HEK293 (cell line): ENCODE data around the gene LHX2.
A peak's percentile ranks its signal among the peaks of the same experiment; 100 is the strongest.

Source experiments
- CTCF ChIA-PET: fragments of 350-600 bp; formaldehyde crosslinking; extraction: SDS; loops from one replicate; lab custom pipeline; 2021; ENCODE audit warnings: antibody characterized with exemption; lab: Yijun Ruan, JAX
- POLR2A ChIA-PET: fragments of 300-600 bp; formaldehyde crosslinking; extraction: SDS; loops from one replicate; lab custom pipeline; 2020; ENCODE audit warnings: antibody characterized with exemption, inconsistent platforms; lab: Yijun Ruan, JAX
- H3K27ac ChIP-seq: fragments of 200-500 bp; sonication (Bioruptor generic); 2 replicates; pipeline ENCODE4 v1.5.1; 2014; ENCODE audit warnings: low read depth, low read length, control low read depth, inconsistent platforms; ENCODE audit errors: extremely low read depth
- H3K36me3 ChIP-seq, 2 experiments: fragments of 200-500 bp in 1 of 2; sonication (Bioruptor generic) in 1 of 2; 1 replicate in 1 of 2; 2 replicates in 1 of 2; pipeline ENCODE4 v1.5.1; 2014 to 2017; ENCODE audit warnings: inconsistent platforms in 2 of 2, low read length in 2 of 2; ENCODE audit not compliant: control insufficient read depth in 2 of 2, insufficient read depth in 1 of 2
- H3K4me1 ChIP-seq: fragments of 200-500 bp; sonication (Bioruptor generic); 2 replicates; pipeline ENCODE4 v1.5.1; 2014; ENCODE audit warnings: mild to moderate bottlenecking, low read length, inconsistent platforms; ENCODE audit not compliant: control insufficient read depth, insufficient read depth
- H3K4me3 ChIP-seq: 2 replicates; pipeline ENCODE4 v1.5.1; 2011; ENCODE audit warnings: low read depth, mild to moderate bottlenecking, control low read depth, low read length, moderate library complexity
- H3K9me3 ChIP-seq: fragments of 200-500 bp; sonication (Bioruptor generic); 2 replicates; pipeline ENCODE4 v1.5.1; 2014; ENCODE audit warnings: low read depth, low read length, inconsistent platforms; ENCODE audit not compliant: control insufficient read depth, insufficient read depth
- ELK4 ChIP-seq: IDR thresholded peaks from 2 replicates; pipeline ENCODE4 v1.6.1; 2011; ENCODE audit warnings: mild to moderate bottlenecking, low read depth, low read length, borderline replicate concordance
- KLF16 ChIP-seq: fragments of 450-650 bp; formaldehyde crosslinking; IDR thresholded peaks from 2 replicates; pipeline ENCODE4 v1.5.1; 2017; ENCODE audit warnings: missing biosample characterization, missing genetic modification characterization
- KLF8 ChIP-seq: fragments of 450-650 bp; formaldehyde crosslinking; IDR thresholded peaks from 2 replicates; pipeline ENCODE4 v1.5.1; 2016; ENCODE audit warnings: missing biosample characterization, missing genetic modification characterization
- MEIS1 ChIP-seq: sonication (generic); formaldehyde crosslinking; IDR thresholded peaks from 2 replicates; pipeline ENCODE4 v1.8.1; 2022; ENCODE audit warnings: missing genetic modification reagents, mild to moderate bottlenecking, borderline replicate concordance
- RBAK ChIP-seq: fragments of 450-650 bp; formaldehyde crosslinking; IDR thresholded peaks from 2 replicates; pipeline ENCODE4 v1.5.1; 2016; ENCODE audit warnings: missing biosample characterization, missing genetic modification characterization
- ZFP69B ChIP-seq: fragments of 450-650 bp; formaldehyde crosslinking; IDR thresholded peaks from 2 replicates; pipeline ENCODE4 v1.5.1; 2016; ENCODE audit warnings: missing biosample characterization, missing genetic modification characterization
- ZNF10 ChIP-seq: fragments of 450-650 bp; formaldehyde crosslinking; IDR thresholded peaks from 2 replicates; pipeline ENCODE4 v1.5.1; 2017; ENCODE audit warnings: missing biosample characterization, missing genetic modification characterization
- ZNF114 ChIP-seq: fragments of 450-650 bp; formaldehyde crosslinking; IDR thresholded peaks from 2 replicates; pipeline ENCODE4 v1.5.0; 2017; ENCODE audit warnings: missing biosample characterization, missing genetic modification characterization
- ZNF133 ChIP-seq: fragments of 450-650 bp; formaldehyde crosslinking; IDR thresholded peaks from 2 replicates; pipeline ENCODE4 v1.5.1; 2016; ENCODE audit warnings: missing biosample characterization, missing genetic modification characterization
- ZNF155 ChIP-seq: fragments of 450-650 bp; formaldehyde crosslinking; IDR thresholded peaks from 2 replicates; pipeline ENCODE4 v1.5.1; 2016; ENCODE audit warnings: missing biosample characterization, missing genetic modification characterization
- ZNF169 ChIP-seq: fragments of 450-650 bp; formaldehyde crosslinking; IDR thresholded peaks from 2 replicates; pipeline ENCODE4 v1.5.1; 2016; ENCODE audit warnings: missing biosample characterization, missing genetic modification characterization
- ZNF184 ChIP-seq: fragments of 450-650 bp; IDR thresholded peaks from 2 replicates; pipeline ENCODE4 v1.5.1; 2018; ENCODE audit warnings: missing biosample characterization, mild to moderate bottlenecking, missing genetic modification characterization
- ZNF221 ChIP-seq: fragments of 450-650 bp; formaldehyde crosslinking; IDR thresholded peaks from 2 replicates; pipeline ENCODE4 v1.5.1; 2017; ENCODE audit warnings: missing biosample characterization, missing genetic modification characterization, borderline replicate concordance
- ZNF223 ChIP-seq: fragments of 450-650 bp; formaldehyde crosslinking; IDR thresholded peaks from 2 replicates; pipeline ENCODE4 v1.5.1; 2016; ENCODE audit warnings: missing biosample characterization, missing genetic modification characterization
- ZNF24 ChIP-seq: fragments of 450-650 bp; formaldehyde crosslinking; IDR thresholded peaks from 2 replicates; pipeline ENCODE4 v1.5.1; 2016; ENCODE audit warnings: missing biosample characterization, missing genetic modification characterization
- ZNF302 ChIP-seq: fragments of 450-650 bp; formaldehyde crosslinking; IDR thresholded peaks from 2 replicates; pipeline ENCODE4 v1.5.1; 2016; ENCODE audit warnings: missing biosample characterization, missing genetic modification characterization, low read depth
- ZNF324 ChIP-seq: fragments of 450-650 bp; formaldehyde crosslinking; IDR thresholded peaks from 2 replicates; pipeline ENCODE4 v1.5.1; 2016; ENCODE audit warnings: missing biosample characterization, missing genetic modification characterization
- ZNF350 ChIP-seq: fragments of 450-650 bp; formaldehyde crosslinking; IDR thresholded peaks from 2 replicates; pipeline ENCODE4 v1.5.0; 2017; ENCODE audit warnings: missing biosample characterization, mild to moderate bottlenecking, missing genetic modification characterization
- ZNF521 ChIP-seq: fragments of 450-650 bp; formaldehyde crosslinking; IDR thresholded peaks from 2 replicates; pipeline ENCODE4 v1.5.1; 2017; ENCODE audit warnings: missing biosample characterization, mild to moderate bottlenecking, missing genetic modification characterization
- ZNF530 ChIP-seq: fragments of 450-650 bp; formaldehyde crosslinking; IDR thresholded peaks from 2 replicates; pipeline ENCODE4 v1.5.1; 2016; ENCODE audit warnings: low read depth, missing biosample characterization, missing genetic modification characterization
- ZNF558 ChIP-seq: fragments of 450-650 bp; formaldehyde crosslinking; IDR thresholded peaks from 2 replicates; pipeline ENCODE4 v1.5.1; 2016; ENCODE audit warnings: missing biosample characterization, missing genetic modification characterization
- ZNF600 ChIP-seq: fragments of 450-650 bp; formaldehyde crosslinking; IDR thresholded peaks from 2 replicates; pipeline ENCODE4 v1.5.1; 2016; ENCODE audit warnings: missing biosample characterization, missing genetic modification characterization
- ZNF629 ChIP-seq: fragments of 450-650 bp; formaldehyde crosslinking; IDR thresholded peaks from 2 replicates; pipeline ENCODE4 v1.5.1; 2017; ENCODE audit warnings: missing biosample characterization, missing genetic modification characterization
- ZNF639 ChIP-seq: fragments of 450-650 bp; formaldehyde crosslinking; IDR thresholded peaks from 2 replicates; pipeline ENCODE4 v1.5.1; 2016; ENCODE audit warnings: missing biosample characterization, missing genetic modification characterization
- ZSCAN23 ChIP-seq: fragments of 450-650 bp; formaldehyde crosslinking; IDR thresholded peaks from 2 replicates; pipeline ENCODE4 v1.5.1; 2016; ENCODE audit warnings: missing biosample characterization, missing genetic modification characterization
- TF ChIP-seq, protein P1 (sequence below): fragments of 450-650 bp; formaldehyde crosslinking; IDR thresholded peaks from 2 replicates; pipeline ENCODE4 v1.5.1; 2016; ENCODE audit warnings: missing biosample characterization, missing genetic modification characterization
- TF ChIP-seq, protein P2 (sequence below): fragments of 450-650 bp; formaldehyde crosslinking; IDR thresholded peaks from 2 replicates; pipeline ENCODE4 v1.5.1; 2017; ENCODE audit warnings: missing biosample characterization, missing genetic modification characterization
- TF ChIP-seq, protein P3 (sequence below): fragments of 450-650 bp; formaldehyde crosslinking; IDR thresholded peaks from 2 replicates; pipeline ENCODE4 v1.5.1; 2017; ENCODE audit warnings: missing biosample characterization, mild to moderate bottlenecking, missing genetic modification characterization, moderate library complexity
- TF ChIP-seq, protein P4 (sequence below): fragments of 450-650 bp; formaldehyde crosslinking; IDR thresholded peaks from 2 replicates; pipeline ENCODE4 v1.5.1; 2017; ENCODE audit warnings: missing biosample characterization, missing genetic modification characterization

Gene LHX2

GRCh38 chr9:124011460-124012301, at the start of gene LHX2:
TSS of gene LHX2 (plus strand) at chr9:124011768. CDS start at chr9:124012349, 581 bp downstream.
- POLR2A ChIA-PET = interaction anchor here (0.6 to 1.2 kb wide), 6 partner anchors 10 to 142 kb away, joined by 3 to 4 read pairs (median 3); no protein-coding TSS in a partner anchor
- Histone ChIP-seq H3K4me3 (peak within 1 kb of the TSS; percentile 43), H3K9me3 (no peaks in the 10 kb centered on the region), H3K36me3 (no peaks in the 10 kb centered on the region), H3K4me1 (peaks cover 21% of the 10 kb centered on the region), H3K27ac (peak within 1 kb of the TSS; percentile 87)
- CTCF ChIA-PET = interaction anchor here (1.1 kb wide), 1 partner anchor 51 kb away, joined by 4 read pairs; no protein-coding TSS in a partner anchor
- no peak for TF ChIP-seq ZNF169 (tag by site-specific recombination)
- TF ChIP-seq ZNF324 = no peak
- TF ChIP-seq ZNF221 (tag by site-specific recombination) = no peak
- TF ChIP-seq MEIS1 (CRISPR knock-in tag) = no peak
- peak; percentile 54; the same call in 1 of the 2 replicates for TF ChIP-seq ZFP69B (tag by site-specific recombination)
- no peak for TF ChIP-seq ZNF114 (tag by site-specific recombination)
- no peak for TF ChIP-seq ZNF600 (tag by site-specific recombination)
- peak; percentile 20; the same call in 1 of the 2 replicates for TF ChIP-seq KLF16 (tag by site-specific recombination)
- no peak for TF ChIP-seq ZNF302 (tag by site-specific recombination)
- no peak for TF ChIP-seq ZNF155 (tag by site-specific recombination)
- TF ChIP-seq ZNF133 (tag by site-specific recombination) = no peak
- TF ChIP-seq, protein P1, sequence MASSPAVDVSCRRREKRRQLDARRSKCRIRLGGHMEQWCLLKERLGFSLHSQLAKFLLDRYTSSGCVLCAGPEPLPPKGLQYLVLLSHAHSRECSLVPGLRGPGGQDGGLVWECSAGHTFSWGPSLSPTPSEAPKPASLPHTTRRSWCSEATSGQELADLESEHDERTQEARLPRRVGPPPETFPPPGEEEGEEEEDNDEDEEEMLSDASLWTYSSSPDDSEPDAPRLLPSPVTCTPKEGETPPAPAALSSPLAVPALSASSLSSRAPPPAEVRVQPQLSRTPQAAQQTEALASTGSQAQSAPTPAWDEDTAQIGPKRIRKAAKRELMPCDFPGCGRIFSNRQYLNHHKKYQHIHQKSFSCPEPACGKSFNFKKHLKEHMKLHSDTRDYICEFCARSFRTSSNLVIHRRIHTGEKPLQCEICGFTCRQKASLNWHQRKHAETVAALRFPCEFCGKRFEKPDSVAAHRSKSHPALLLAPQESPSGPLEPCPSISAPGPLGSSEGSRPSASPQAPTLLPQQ (tag by site-specific recombination) = peak; percentile 66
- no peak for TF ChIP-seq ZNF521 (tag by site-specific recombination)
- TF ChIP-seq, protein P2, sequence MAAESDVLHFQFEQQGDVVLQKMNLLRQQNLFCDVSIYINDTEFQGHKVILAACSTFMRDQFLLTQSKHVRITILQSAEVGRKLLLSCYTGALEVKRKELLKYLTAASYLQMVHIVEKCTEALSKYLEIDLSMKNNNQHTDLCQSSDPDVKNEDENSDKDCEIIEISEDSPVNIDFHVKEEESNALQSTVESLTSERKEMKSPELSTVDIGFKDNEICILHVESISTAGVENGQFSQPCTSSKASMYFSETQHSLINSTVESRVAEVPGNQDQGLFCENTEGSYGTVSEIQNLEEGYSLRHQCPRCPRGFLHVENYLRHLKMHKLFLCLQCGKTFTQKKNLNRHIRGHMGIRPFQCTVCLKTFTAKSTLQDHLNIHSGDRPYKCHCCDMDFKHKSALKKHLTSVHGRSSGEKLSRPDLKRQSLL (tag by site-specific recombination) = no peak
- no peak for TF ChIP-seq ZNF10 (tag by site-specific recombination)
- TF ChIP-seq, protein P3, sequence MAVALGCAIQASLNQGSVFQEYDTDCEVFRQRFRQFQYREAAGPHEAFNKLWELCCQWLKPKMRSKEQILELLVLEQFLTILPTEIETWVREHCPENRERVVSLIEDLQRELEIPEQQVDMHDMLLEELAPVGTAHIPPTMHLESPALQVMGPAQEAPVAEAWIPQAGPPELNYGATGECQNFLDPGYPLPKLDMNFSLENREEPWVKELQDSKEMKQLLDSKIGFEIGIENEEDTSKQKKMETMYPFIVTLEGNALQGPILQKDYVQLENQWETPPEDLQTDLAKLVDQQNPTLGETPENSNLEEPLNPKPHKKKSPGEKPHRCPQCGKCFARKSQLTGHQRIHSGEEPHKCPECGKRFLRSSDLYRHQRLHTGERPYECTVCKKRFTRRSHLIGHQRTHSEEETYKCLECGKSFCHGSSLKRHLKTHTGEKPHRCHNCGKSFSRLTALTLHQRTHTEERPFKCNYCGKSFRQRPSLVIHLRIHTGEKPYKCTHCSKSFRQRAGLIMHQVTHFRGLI (tag by site-specific recombination) = 0 out of 2 replicates have a peak, but pooled peaks have one; percentile 26
- TF ChIP-seq ZNF558 (tag by site-specific recombination) = no peak
- TF ChIP-seq, protein P4, sequence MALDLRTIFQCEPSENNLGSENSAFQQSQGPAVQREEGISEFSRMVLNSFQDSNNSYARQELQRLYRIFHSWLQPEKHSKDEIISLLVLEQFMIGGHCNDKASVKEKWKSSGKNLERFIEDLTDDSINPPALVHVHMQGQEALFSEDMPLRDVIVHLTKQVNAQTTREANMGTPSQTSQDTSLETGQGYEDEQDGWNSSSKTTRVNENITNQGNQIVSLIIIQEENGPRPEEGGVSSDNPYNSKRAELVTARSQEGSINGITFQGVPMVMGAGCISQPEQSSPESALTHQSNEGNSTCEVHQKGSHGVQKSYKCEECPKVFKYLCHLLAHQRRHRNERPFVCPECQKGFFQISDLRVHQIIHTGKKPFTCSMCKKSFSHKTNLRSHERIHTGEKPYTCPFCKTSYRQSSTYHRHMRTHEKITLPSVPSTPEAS (tag by site-specific recombination) = no peak
- TF ChIP-seq ZNF350 (tag by site-specific recombination) = no peak
- TF ChIP-seq ZNF223 (tag by site-specific recombination) = no peak
- TF ChIP-seq ZNF530 (tag by site-specific recombination) = no peak
- no peak for TF ChIP-seq ELK4
- TF ChIP-seq ZNF629 (tag by site-specific recombination) = peak; percentile 78
- TF ChIP-seq ZSCAN23 (tag by site-specific recombination) = no peak
- no peak for TF ChIP-seq ZNF184 (tag by site-specific recombination)
- no peak for TF ChIP-seq ZNF24 (tag by site-specific recombination)
- no peak for TF ChIP-seq ZNF639 (tag by site-specific recombination)
- TF ChIP-seq RBAK = no peak
- peak; percentile 31; the same call in 1 of the 2 replicates for TF ChIP-seq KLF8 (tag by site-specific recombination)
